ENCODE results near the gene PPM1H.

Gene PPM1H

GRCh38 chr12:62654326-62655241, 280.4 kb downstream of the PPM1H start:
- POLR2A ChIA-PET = no interaction called here
- H3K4me3 ChIP-seq (ENCODE audit: low read depth, low read length) = no peak overlapping the region
- no peak overlapping the region for H3K27ac ChIP-seq (ENCODE audit: extremely low read depth, low read depth, low read length)
- H3K9me3 ChIP-seq (ENCODE audit: control insufficient read depth, insufficient read depth, low read depth, low read length) = no peaks in the 10 kb centered on the region
- no peaks in the 10 kb centered on the region for H3K4me1 ChIP-seq (ENCODE audit: control insufficient read depth, insufficient read depth, low read length)
- no peaks in the 10 kb centered on the region for H3K36me3 ChIP-seq (ENCODE audit: control insufficient read depth in 2 of 2, insufficient read depth in 1 of 2, low read length in 2 of 2)
- TF ChIP-seq ZNF621 (tag by site-specific recombination; IDR thresholded peaks at IDR 0.05) (no peak), FEZF1 (tag by site-specific recombination; IDR thresholded peaks at IDR 0.05) (no peak), ZNF843 (tag by site-specific recombination; IDR thresholded peaks at IDR 0.05) (no peak), ZNF623 (tag by site-specific recombination; IDR thresholded peaks at IDR 0.05) (no peak), ZFP3 (tag by site-specific recombination; IDR thresholded peaks at IDR 0.05; ENCODE audit: low read depth) (no peak), ZNF560 (tag by site-specific recombination; IDR thresholded peaks at IDR 0.05; ENCODE audit: borderline replicate concordance) (no peak), ZNF610 (tag by site-specific recombination; IDR thresholded peaks at IDR 0.05; ENCODE audit: borderline replicate concordance) (no peak), ZNF324 (tag by site-specific recombination; IDR thresholded peaks at IDR 0.05) (no peak), ZEB2 (tag by site-specific recombination; IDR thresholded peaks at IDR 0.05) (no peak), PRDM2 (tag by site-specific recombination; IDR thresholded peaks at IDR 0.05; ENCODE audit: borderline replicate concordance) (no peak), ZNF24 (tag by site-specific recombination; IDR thresholded peaks at IDR 0.05) (no peak), ZNF548 (tag by site-specific recombination; IDR thresholded peaks at IDR 0.05) (no peak), ZNF777 (tag by site-specific recombination; IDR thresholded peaks at IDR 0.05; ENCODE audit: borderline replicate concordance) (no peak), ZNF510 (tag by site-specific recombination; IDR thresholded peaks at IDR 0.05; ENCODE audit: insufficient replicate concordance) (no peak), ZNF10 (tag by site-specific recombination; IDR thresholded peaks at IDR 0.05) (no peak), ZNF148 (tag by site-specific recombination; IDR thresholded peaks at IDR 0.05; ENCODE audit: borderline replicate concordance) (no peak), ZNF791 (tag by site-specific recombination; IDR thresholded peaks at IDR 0.05) (no peak), ZSCAN4 (tag by site-specific recombination; IDR thresholded peaks at IDR 0.05) (no peak)
- CTCF ChIA-PET = interaction anchor here (0.6 kb wide), 1 partner anchor 431 kb away, joined by 6 read pairs; no protein-coding TSS in a partner anchor
